WTC11 (cell line): ENCODE measurements around the gene IMP3. TPM values are rescaled to one million over a fixed set of nuclear protein-coding genes. Genes with fewer than 3 reads are reported as not detected.
A peak's percentile ranks its signal among the peaks of the same experiment; 100 is the strongest.

Experiments used
- CTCF ChIP-seq: fragments of 200-600 bp; IDR thresholded peaks from 2 replicates; pipeline ENCODE4 v1.8.0; 2022; ENCODE audit warnings: antibody characterized with exemption
- E2F5 ChIP-seq: sonication (generic); formaldehyde crosslinking; IDR thresholded peaks from 2 replicates; pipeline ENCODE4 v1.8.1; 2022; ENCODE audit warnings: mild to moderate bottlenecking, moderate library complexity, missing genetic modification reagents
- GABPB1 ChIP-seq: sonication (generic); formaldehyde crosslinking; IDR thresholded peaks from 2 replicates; pipeline ENCODE4 v1.8.1; 2023; ENCODE audit warnings: mild to moderate bottlenecking, missing genetic modification reagents
- GTF2I ChIP-seq: fragments of 250-450 bp; sonication (Bioruptor Pico); conservative IDR thresholded peaks from 2 replicates; pipeline ENCODE4 v1.4.0; 2021; ENCODE audit warnings: mild to moderate bottlenecking
- HMGXB4 ChIP-seq: sonication (generic); formaldehyde crosslinking; IDR thresholded peaks from 2 replicates; pipeline ENCODE4 v1.8.1; 2023; ENCODE audit warnings: mild to moderate bottlenecking, moderate library complexity, missing genetic modification reagents
- IRF2 ChIP-seq: sonication (generic); formaldehyde crosslinking; IDR thresholded peaks from 2 replicates; pipeline ENCODE4 v1.8.0; 2022; ENCODE audit warnings: low read depth, missing genetic modification reagents, borderline replicate concordance
- JAZF1 ChIP-seq: fragments of 250-450 bp; sonication (Bioruptor Pico); IDR thresholded peaks from 2 replicates; pipeline ENCODE4 v1.9.0; 2021; ENCODE audit warnings: moderate library complexity, mild to moderate bottlenecking, inconsistent platforms
- JUN ChIP-seq: sonication (generic); formaldehyde crosslinking; IDR thresholded peaks from 2 replicates; pipeline ENCODE4 v1.8.0; 2023; ENCODE audit warnings: mild to moderate bottlenecking, missing genetic modification reagents
- MAX ChIP-seq: sonication (generic); formaldehyde crosslinking; IDR thresholded peaks from 2 replicates; pipeline ENCODE4 v1.8.0; 2022; ENCODE audit warnings: mild to moderate bottlenecking, missing genetic modification reagents
- MXD4 ChIP-seq: fragments of 250-450 bp; sonication (Bioruptor Pico); IDR thresholded peaks from 2 replicates; pipeline ENCODE4 v1.8.0; 2021; ENCODE audit warnings: mild to moderate bottlenecking, moderate library complexity, borderline replicate concordance
- MYBL2 ChIP-seq: sonication (generic); formaldehyde crosslinking; IDR thresholded peaks from 2 replicates; pipeline ENCODE4 v1.8.1; 2023; ENCODE audit warnings: mild to moderate bottlenecking, moderate library complexity, missing genetic modification reagents
- NFATC4 ChIP-seq: fragments of 250-450 bp; sonication (Bioruptor Pico); IDR thresholded peaks from 2 replicates; pipeline ENCODE4 v1.9.0; 2021; ENCODE audit warnings: mild to moderate bottlenecking
- NFE2L1 ChIP-seq: sonication (generic); formaldehyde crosslinking; IDR thresholded peaks from 2 replicates; pipeline ENCODE4 v1.8.1; 2023; ENCODE audit warnings: missing genetic modification reagents
- OVOL2 ChIP-seq: fragments of 250-450 bp; sonication (Bioruptor Pico); IDR thresholded peaks from 2 replicates; pipeline ENCODE4 v1.9.0; 2021; ENCODE audit warnings: mild to moderate bottlenecking, borderline replicate concordance
- PRDM15 ChIP-seq: sonication (generic); formaldehyde crosslinking; IDR thresholded peaks from 2 replicates; pipeline ENCODE4 v1.8.0; 2022; ENCODE audit warnings: missing genetic modification reagents
- RELA ChIP-seq: sonication (generic); formaldehyde crosslinking; IDR thresholded peaks from 2 replicates; pipeline ENCODE4 v1.8.1; 2022; ENCODE audit warnings: missing genetic modification reagents, mild to moderate bottlenecking, borderline replicate concordance
- SMAD3 ChIP-seq: sonication (generic); formaldehyde crosslinking; IDR thresholded peaks from 2 replicates; pipeline ENCODE4 v1.8.0; 2022; ENCODE audit warnings: missing genetic modification reagents, mild to moderate bottlenecking, borderline replicate concordance
- SMAD4 ChIP-seq: sonication (generic); formaldehyde crosslinking; IDR thresholded peaks from 2 replicates; pipeline ENCODE4 v1.8.0; 2022; ENCODE audit warnings: mild to moderate bottlenecking, missing genetic modification reagents
- SOX15 ChIP-seq: fragments of 250-450 bp; sonication (Bioruptor Pico); IDR thresholded peaks from 2 replicates; pipeline ENCODE4 v1.9.0; 2021; ENCODE audit warnings: mild to moderate bottlenecking
- TCF7 ChIP-seq: sonication (generic); formaldehyde crosslinking; IDR thresholded peaks from 2 replicates; pipeline ENCODE4 v1.8.0; 2022; ENCODE audit warnings: mild to moderate bottlenecking, low read depth, missing genetic modification reagents, moderate library complexity
- TEAD1 ChIP-seq: sonication (generic); formaldehyde crosslinking; IDR thresholded peaks from 2 replicates; pipeline ENCODE4 v1.8.0; 2022; ENCODE audit warnings: mild to moderate bottlenecking, missing genetic modification reagents
- ZNF138 ChIP-seq: sonication (generic); formaldehyde crosslinking; conservative IDR thresholded peaks from 2 replicates; pipeline ENCODE4 v1.8.1; 2022; ENCODE audit warnings: mild to moderate bottlenecking, moderate library complexity, missing genetic modification reagents
- ZNF232 ChIP-seq: sonication (generic); formaldehyde crosslinking; IDR thresholded peaks from 2 replicates; pipeline ENCODE4 v1.8.0; 2022; ENCODE audit warnings: mild to moderate bottlenecking, missing genetic modification reagents
- ZNF281 ChIP-seq: sonication (generic); formaldehyde crosslinking; IDR thresholded peaks from 2 replicates; pipeline ENCODE4 v1.8.0; 2023; ENCODE audit warnings: mild to moderate bottlenecking, missing genetic modification reagents
- ZSCAN18 ChIP-seq: fragments of 250-450 bp; sonication (Bioruptor Pico); IDR thresholded peaks from 2 replicates; pipeline ENCODE4 v2.1.2; 2022; ENCODE audit warnings: mild to moderate bottlenecking, moderate library complexity
- total RNA-seq: library from RNA; stranded (reverse); gene quantifications from 3 replicates; pipeline ENCODE4 v1.2.3, GENCODE V29; 2021

Gene IMP3
- total RNA-seq, 1 experiment from 2014 or later = 107 TPM

GRCh38 chr15:75647370-75648155, 7.5 kb upstream of the IMP3 start, which contains the start of gene SNX33 (continued):
- TF ChIP-seq HMGXB4 (CRISPR knock-in tag) (peak; percentile 79), PRDM15 (CRISPR knock-in tag) (peak; percentile 30), GABPB1 (no peak), MAX (CRISPR knock-in tag) (0 out of 2 replicates have a peak, but pooled peaks have one; percentile 42), JAZF1 (no peak), ZNF138 (CRISPR knock-in tag) (no peak), ZNF232 (peak; percentile 54; the same call in 1 of the 2 replicates), TEAD1 (no peak), SOX15 (CRISPR knock-in tag) (no peak), GTF2I (no peak), TCF7 (CRISPR knock-in tag) (no peak), SMAD4 (no peak), JUN (CRISPR knock-in tag) (no peak), MYBL2 (CRISPR knock-in tag) (peak; percentile 76; the same call in 1 of the 2 replicates), RELA (CRISPR knock-in tag) (no peak), MXD4 (CRISPR knock-in tag) (no peak), NFE2L1 (no peak), SMAD3 (CRISPR knock-in tag) (no peak), NFATC4 (CRISPR knock-in tag) (no peak), ZNF281 (CRISPR knock-in tag) (no peak), IRF2 (CRISPR knock-in tag) (no peak), ZSCAN18 (no peak), E2F5 (CRISPR knock-in tag) (0 out of 2 replicates have a peak, but pooled peaks have one; percentile 40), OVOL2 (CRISPR knock-in tag) (no peak), CTCF (no peak; the same call in 1 of the 2 replicates)
